ENCODE measurements around the gene EPB41L4A.
A peak's percentile ranks its signal among the peaks of the same experiment; 100 is the strongest.

Gene EPB41L4A

GRCh38 chr5:112312295-112313275 is 106.5 kb downstream of the EPB41L4A start:
- DNase-seq (ENCODE audit: low read depth), result peak; percentile 25

- DNase-seq (ENCODE audit: low read depth), result no peak
Measured at GRCh38 chr5:112310746-112311145, 108.3 kb downstream of the EPB41L4A start.

- no peak for DNase-seq (ENCODE audit: low read depth)
Measured at GRCh38 chr5:112308608-112309007, 110.5 kb downstream of the EPB41L4A start.

GRCh38 chr5:112306956-112307355 is 112.1 kb downstream of the EPB41L4A start:
- no peak for DNase-seq (ENCODE audit: low read depth)

GRCh38 chr5:112304743-112305142 is 114.3 kb downstream of the EPB41L4A start:
- DNase-seq (ENCODE audit: low read depth), result no peak

GRCh38 chr5:112303685-112304084 is 115.4 kb downstream of the EPB41L4A start:
- DNase-seq (ENCODE audit: low read depth), result no peak

- no peak for DNase-seq (ENCODE audit: low read depth)
Measured at GRCh38 chr5:112294126-112294525, 125.0 kb downstream of the EPB41L4A start.

- no peak for DNase-seq (ENCODE audit: low read depth)
Measured at GRCh38 chr5:112293587-112293986, 125.5 kb downstream of the EPB41L4A start.

- no peak for DNase-seq (ENCODE audit: low read depth)
Measured at GRCh38 chr5:112290691-112291090, 128.4 kb downstream of the EPB41L4A start.

- no peak for DNase-seq (ENCODE audit: low read depth)
Measured at GRCh38 chr5:112289465-112289864, 129.6 kb downstream of the EPB41L4A start.

GRCh38 chr5:112283943-112284929 is 134.8 kb downstream of the EPB41L4A start:
- DNase-seq (ENCODE audit: low read depth), result no peak

- DNase-seq (ENCODE audit: low read depth), result no peak
Measured at GRCh38 chr5:112283034-112283582, 136.0 kb downstream of the EPB41L4A start.

- DNase-seq (ENCODE audit: low read depth), result no peak
Measured at GRCh38 chr5:112279082-112279481, 140.0 kb downstream of the EPB41L4A start.

- DNase-seq (ENCODE audit: low read depth), result no peak
Measured at GRCh38 chr5:112276991-112277390, 142.1 kb downstream of the EPB41L4A start.

GRCh38 chr5:112275671-112276070 is 143.4 kb downstream of the EPB41L4A start:
- no peak for DNase-seq (ENCODE audit: low read depth)

GRCh38 chr5:112270299-112271293 is 148.5 kb downstream of the EPB41L4A start:
- peak; percentile 0 for DNase-seq (ENCODE audit: low read depth)

GRCh38 chr5:112267231-112267630 is 151.8 kb downstream of the EPB41L4A start:
- no peak for DNase-seq (ENCODE audit: low read depth)

- DNase-seq (ENCODE audit: low read depth), result no peak
Measured at GRCh38 chr5:112264666-112265065, 154.4 kb downstream of the EPB41L4A start.

GRCh38 chr5:112264151-112264550 is 154.9 kb downstream of the EPB41L4A start:
- DNase-seq (ENCODE audit: low read depth), result no peak

GRCh38 chr5:112263469-112263868 is 155.6 kb downstream of the EPB41L4A start:
- no peak for DNase-seq (ENCODE audit: low read depth)

GRCh38 chr5:112258571-112258970 is 160.5 kb downstream of the EPB41L4A start:
- DNase-seq (ENCODE audit: low read depth), result no peak
